Subcutaneous adipose tissue (tissue), 4 donors: Measurements from ENCODE around the gene PAAF1. TPM values are rescaled to one million over a fixed set of nuclear protein-coding genes. Genes with fewer than 3 reads are reported as not detected.

Experiments
- total RNA-seq, 4 donors: library from RNA; depleted of rRNA; stranded (reverse); fragments of >200 nt; gene quantifications; one replicate each; pipeline ENCODE4 v1.1.0, GENCODE V29; 2016
- TF ChIP-seq, protein P1 (sequence below): fragments of 450-650 bp; IDR thresholded peaks from one replicate; pipeline ENCODE4 v1.5.1; 2016; ENCODE audit warnings: low read depth, mild to moderate bottlenecking, control low read depth, antibody characterized with exemption, moderate library complexity

PAAF1 gene
- total RNA-seq, 4 donors from 2014 or later = 8.2 to 28.4 (median 20.6) TPM

DNA sequence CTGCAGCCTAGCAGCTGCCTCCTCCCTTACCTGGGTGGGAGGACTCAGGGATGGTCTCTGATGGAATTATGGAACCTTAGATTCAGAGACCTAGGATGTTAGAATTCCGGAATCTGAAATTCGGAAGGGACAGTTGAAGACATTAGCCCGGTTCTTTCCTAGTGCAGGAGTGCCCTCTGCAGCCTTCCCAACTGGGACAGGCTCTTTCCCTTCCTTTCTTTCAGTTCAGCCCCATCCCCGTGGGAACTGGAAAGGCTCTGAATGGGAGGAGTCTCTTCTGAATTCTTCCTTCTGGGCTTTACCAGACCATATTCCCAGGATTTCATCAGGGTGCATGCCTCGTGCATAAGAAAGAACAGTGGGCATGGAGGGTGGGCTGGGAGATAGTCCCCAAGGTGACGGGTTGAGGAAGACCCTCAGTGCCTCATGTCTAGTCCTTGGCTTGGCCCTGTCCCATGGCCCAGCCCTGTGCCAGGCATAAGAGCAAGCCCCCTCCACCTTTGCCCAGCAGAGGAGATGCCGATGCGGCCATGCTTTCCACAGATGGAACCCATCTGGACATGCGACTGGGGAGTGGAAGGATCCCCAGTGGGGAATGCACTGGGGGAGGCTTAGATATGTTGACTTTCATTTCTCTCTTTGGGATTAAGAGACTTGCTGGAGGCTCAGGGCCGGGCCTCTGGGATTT lies 88.4 kb downstream of the PAAF1 start:
- TF ChIP-seq, protein P1, sequence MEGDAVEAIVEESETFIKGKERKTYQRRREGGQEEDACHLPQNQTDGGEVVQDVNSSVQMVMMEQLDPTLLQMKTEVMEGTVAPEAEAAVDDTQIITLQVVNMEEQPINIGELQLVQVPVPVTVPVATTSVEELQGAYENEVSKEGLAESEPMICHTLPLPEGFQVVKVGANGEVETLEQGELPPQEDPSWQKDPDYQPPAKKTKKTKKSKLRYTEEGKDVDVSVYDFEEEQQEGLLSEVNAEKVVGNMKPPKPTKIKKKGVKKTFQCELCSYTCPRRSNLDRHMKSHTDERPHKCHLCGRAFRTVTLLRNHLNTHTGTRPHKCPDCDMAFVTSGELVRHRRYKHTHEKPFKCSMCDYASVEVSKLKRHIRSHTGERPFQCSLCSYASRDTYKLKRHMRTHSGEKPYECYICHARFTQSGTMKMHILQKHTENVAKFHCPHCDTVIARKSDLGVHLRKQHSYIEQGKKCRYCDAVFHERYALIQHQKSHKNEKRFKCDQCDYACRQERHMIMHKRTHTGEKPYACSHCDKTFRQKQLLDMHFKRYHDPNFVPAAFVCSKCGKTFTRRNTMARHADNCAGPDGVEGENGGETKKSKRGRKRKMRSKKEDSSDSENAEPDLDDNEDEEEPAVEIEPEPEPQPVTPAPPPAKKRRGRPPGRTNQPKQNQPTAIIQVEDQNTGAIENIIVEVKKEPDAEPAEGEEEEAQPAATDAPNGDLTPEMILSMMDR = no peak

- TF ChIP-seq, protein P1 = no peak
Measured at GRCh38 chr11:73965764-73966121, 88.9 kb downstream of the PAAF1 start.

DNA sequence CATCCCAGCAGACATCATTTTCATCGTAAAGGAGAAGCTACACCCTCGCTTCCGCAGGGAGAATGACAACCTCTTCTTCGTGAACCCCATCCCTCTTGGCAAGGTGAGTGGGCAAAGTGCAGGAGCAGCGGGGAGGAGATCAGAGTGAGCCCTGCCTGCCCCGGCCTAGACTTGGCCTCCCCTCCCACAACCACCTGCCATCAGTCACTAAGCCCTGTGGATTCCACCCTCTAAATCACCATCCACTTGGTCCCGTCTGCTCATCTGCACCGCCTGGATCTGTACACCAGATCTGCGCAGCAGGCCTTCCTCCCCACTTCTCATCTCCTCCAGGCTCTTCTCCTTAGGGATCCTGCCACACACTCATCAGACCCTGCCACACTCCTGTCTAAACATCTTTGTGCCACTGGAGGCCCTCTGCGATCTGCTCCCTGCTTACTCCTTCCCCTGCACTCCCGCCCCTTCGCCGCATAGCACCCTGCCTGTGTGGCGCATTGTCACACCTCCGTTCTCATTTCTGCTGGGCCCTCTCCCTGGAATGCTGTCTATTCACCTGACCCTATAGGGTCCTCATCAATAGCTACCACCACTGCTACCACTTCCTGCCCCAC lies 91.7 kb downstream of the PAAF1 start:
- TF ChIP-seq, protein P1 = no peak

GRCh38 chr11:73969091-73969490 lies 92.3 kb downstream of the PAAF1 start:
- TF ChIP-seq, protein P1 = no peak

DNA sequence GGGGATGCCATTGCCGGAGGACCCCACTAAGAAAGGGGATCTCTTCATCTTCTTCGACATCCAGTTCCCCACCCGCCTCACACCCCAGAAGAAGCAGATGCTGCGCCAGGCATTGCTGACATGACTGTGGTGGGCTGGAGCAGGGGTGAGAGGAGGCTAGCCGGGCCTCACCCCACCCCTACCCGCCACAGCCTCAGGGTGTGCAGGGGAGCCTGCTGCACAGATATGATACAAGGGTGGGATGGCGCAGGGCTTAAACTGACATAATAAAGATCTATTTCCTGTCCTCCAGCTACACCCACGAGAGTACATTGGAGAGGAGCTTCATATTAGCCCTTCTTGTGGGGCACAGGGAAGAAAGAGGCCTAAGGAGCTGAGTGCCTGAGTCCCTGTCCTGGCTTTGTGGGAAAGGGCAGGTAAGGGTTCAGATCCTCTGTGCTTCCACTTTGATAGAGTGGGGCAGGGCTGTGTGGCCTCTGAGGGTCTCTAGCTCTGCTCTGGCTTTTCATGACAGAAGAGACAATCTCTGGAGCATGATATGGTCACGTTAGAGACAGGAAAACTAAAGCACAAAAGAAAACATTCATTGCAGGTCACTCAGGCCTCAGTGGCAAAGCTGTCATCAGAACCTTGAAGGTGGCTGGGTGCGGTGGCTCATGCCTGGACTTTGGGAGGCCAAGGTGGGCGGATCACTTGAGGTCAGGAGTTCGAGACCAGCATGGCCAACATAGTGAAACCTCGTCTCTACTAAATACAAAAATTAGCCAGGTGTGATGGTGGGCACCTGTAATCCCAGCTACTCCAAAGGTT lies 93.4 kb downstream of the PAAF1 start:
- TF ChIP-seq, protein P1 = no peak

- TF ChIP-seq, protein P1 = no peak
Measured at GRCh38 chr11:73971175-73971719, 94.4 kb downstream of the PAAF1 start.

DNA sequence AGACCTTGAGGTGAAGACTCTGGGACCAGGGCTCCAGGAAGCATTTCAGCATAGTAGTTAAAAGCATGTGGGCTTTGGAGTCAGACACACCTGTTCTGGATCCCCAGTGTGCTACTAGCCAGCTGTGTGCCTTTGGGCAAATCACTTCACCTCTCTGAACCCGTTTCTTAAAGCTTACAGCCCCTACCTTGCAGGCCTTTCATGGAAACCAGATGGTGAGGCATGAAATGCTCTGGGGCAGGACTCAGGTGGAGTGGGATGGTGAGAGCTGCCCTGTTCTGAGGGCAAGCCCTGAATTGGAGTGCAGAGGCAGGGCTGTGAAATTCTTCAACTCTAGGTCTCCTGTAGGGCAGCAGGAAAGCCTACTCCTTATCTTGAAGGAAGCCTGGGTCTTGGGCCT lies 95.4 kb downstream of the PAAF1 start:
- TF ChIP-seq, protein P1 = no peak
